Activated CD4-positive, alpha-beta memory T cell treated with anti-CD3 and anti-CD28 coated beads, Interleukin-2, amount 10 ng/mL, durations not matched to agents 7 days and 5 days (primary cell): ENCODE data around the gene MAP1LC3B2. TPM values are rescaled to one million over a fixed set of nuclear protein-coding genes. Genes with fewer than 3 reads are reported as not detected.

Experiments used
- CTCF ChIA-PET: fragments of 350-600 bp; sonication (Branson Sonifier 250); formaldehyde crosslinking; loops from one replicate; lab custom pipeline; 2021; ENCODE audit warnings: antibody characterized with exemption, inconsistent platforms; lab: Charles Lee
- POLR2A ChIA-PET: fragments of 350-600 bp; sonication (Branson Sonifier 250); formaldehyde crosslinking; loops from one replicate; lab custom pipeline; 2021; ENCODE audit warnings: antibody characterized with exemption; lab: Charles Lee
- DNase-seq: peaks from one replicate; pipeline ENCODE4 v3.0.0-alpha.2; 2020
- H3K27ac Mint-ChIP-seq: one replicate; pipeline ENCODE4 v1.8.0; 2021; ENCODE audit warnings: mild to moderate bottlenecking, mixed read lengths
- H3K27me3 Mint-ChIP-seq: one replicate; pipeline ENCODE4 v1.8.0; 2021; ENCODE audit warnings: mixed read lengths
- H3K36me3 Mint-ChIP-seq: one replicate; pipeline ENCODE4 v1.8.0; 2021; ENCODE audit warnings: low read depth, mixed read lengths
- H3K4me1 Mint-ChIP-seq: one replicate; pipeline ENCODE4 v1.8.0; 2021; ENCODE audit warnings: mixed read lengths
- H3K4me3 Mint-ChIP-seq: one replicate; pipeline ENCODE4 v1.8.0; 2021; ENCODE audit warnings: mild to moderate bottlenecking, mixed read lengths
- H3K9me3 Mint-ChIP-seq: one replicate; pipeline ENCODE4 v1.8.0; 2021; ENCODE audit warnings: mixed read lengths
- total RNA-seq, 2 experiments: library from RNA; stranded (reverse); gene quantifications; one replicate each; pipeline ENCODE4 v1.2.3, GENCODE V29; 2021

The MAP1LC3B2 gene
- total RNA-seq, 2 experiments from 2014 or later: 0.68 to 0.83 TPM

DNA sequence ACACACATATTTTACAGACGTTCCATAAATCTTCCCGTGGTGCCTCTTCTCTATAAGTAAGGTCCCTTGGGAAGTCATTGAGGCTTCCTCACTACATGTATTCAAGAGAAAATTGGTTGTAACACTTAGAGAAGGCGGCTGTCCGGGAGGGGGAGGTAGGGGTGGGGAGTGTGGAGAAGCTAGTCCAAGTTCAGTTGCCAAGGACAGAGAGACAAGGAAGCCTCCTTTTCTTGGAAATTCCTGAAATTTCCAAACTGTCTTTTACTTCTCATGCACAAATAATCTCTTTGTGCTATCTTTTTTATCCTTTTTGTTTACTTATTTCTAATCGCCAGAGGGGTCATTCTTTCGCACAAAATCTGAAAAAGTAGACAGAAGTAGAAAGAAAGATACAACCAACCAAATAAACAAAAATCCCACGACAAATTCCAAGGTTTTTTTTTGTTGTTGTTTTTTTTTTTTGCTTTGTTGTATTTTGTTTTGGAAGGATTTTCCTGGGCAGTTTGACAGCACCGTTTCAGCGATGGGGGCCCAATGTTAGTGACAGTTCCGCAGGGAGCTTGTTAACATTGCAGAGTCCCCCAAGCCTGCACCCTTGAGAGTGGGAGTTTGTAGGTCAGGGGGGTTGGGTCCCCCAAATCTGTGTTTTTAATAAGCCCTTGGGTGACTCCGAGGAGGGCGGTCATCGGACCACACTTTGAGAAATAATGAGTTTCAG is 45.2 kb downstream of the MAP1LC3B2 start:
- no peaks in the 10 kb centered on the region for H3K36me3 Mint-ChIP-seq
- ChIA-PET POLR2A (no interaction called here), CTCF (no interaction called here)
- peaks cover 7% of the 10 kb centered on the region for H3K27me3 Mint-ChIP-seq
- H3K4me1 Mint-ChIP-seq: peaks cover 10% of the 10 kb centered on the region
- no peak overlapping the region for H3K27ac Mint-ChIP-seq
- H3K9me3 Mint-ChIP-seq: no peaks in the 10 kb centered on the region
- no peak for DNase-seq
- no peak overlapping the region for H3K4me3 Mint-ChIP-seq

DNA sequence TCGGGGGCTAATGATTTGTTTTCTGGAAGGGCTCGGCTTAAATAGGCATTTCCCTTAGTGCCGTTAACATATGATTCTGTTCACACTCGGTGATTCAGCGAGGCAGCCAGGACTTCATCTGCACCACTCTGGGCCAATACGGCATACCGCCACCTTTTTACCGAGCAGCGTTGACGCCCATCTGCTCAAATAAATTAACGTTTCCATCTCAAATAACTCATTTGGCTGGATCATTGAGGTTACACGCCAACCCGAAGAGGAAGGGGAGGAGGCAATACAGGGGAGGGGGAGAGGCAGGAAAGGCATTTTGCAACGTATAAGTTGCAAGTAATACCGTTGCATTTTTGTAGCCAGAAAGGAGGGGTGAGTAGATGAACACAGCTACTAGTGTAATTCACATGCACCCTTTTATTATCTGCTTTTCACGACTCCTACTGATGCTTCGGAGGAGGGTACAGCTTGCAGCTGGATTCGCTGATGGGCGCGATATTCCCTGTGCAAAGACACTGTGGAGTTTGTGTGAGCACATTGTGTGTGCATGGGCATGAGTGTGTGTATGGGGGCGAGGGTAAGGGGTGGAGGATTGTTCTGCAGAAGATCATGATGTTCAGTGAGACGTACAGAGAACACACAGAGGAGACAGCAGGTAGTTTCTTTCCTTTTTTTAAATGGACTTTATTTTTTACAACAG is 45.9 kb downstream of the MAP1LC3B2 start:
- Mint-ChIP-seq H3K36me3 (no peaks in the 10 kb centered on the region), H3K9me3 (no peaks in the 10 kb centered on the region), H3K4me1 (peaks cover 10% of the 10 kb centered on the region), H3K27me3 (peaks cover 7% of the 10 kb centered on the region), H3K4me3 (no peak overlapping the region), H3K27ac (no peak overlapping the region)
- ChIA-PET CTCF (no interaction called here), POLR2A (no interaction called here)
- no peak for DNase-seq

DNA sequence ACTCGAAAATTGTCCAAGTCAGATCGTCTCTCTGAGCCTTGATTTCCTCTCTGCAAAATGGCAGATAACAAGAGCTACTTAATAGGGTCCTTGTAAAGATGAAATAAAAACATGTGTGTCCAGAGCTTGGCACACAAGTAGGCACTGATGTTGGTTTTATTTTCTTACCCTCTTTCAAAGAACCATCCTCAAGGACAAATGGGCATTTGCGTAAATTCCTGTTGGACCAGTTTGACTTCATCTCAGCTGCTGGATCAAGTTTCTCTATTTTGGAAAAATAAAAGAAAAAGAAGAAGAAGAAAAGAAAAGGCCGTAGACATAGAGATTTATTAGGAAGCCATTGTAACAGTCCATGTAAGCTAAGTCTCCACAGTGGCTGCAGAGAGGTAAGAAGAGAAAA is 47.2 kb downstream of the MAP1LC3B2 start:
- Mint-ChIP-seq H3K4me3 (no peak overlapping the region), H3K4me1 (peaks cover 16% of the 10 kb centered on the region), H3K27me3 (peaks cover 7% of the 10 kb centered on the region), H3K36me3 (no peaks in the 10 kb centered on the region), H3K27ac (no peak overlapping the region), H3K9me3 (no peaks in the 10 kb centered on the region)
- CTCF ChIA-PET: no interaction called here
- no peak for DNase-seq
- POLR2A ChIA-PET: no interaction called here

DNA sequence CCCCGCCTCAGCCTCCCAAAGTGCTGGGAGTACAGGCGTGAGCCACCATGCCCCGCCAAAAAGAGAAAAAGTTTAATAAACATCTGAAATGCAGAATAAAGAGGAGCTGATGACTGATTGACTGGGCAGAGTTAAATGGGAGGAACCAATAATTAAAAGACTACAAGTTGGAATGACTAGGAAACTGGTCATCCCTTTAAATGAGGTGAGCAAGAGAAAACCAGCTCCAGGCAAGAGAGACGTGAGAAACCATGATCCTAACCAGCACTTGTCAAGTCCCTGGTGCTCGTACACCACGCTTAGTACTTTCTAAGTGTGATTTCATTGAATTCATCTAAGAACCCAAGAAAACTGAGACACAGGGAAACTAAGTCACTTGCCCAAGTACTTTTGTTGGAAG is 47.9 kb downstream of the MAP1LC3B2 start:
- peaks cover 12% of the 10 kb centered on the region for H3K4me1 Mint-ChIP-seq
- no peak overlapping the region for H3K27ac Mint-ChIP-seq
- H3K36me3 Mint-ChIP-seq: no peaks in the 10 kb centered on the region
- H3K4me3 Mint-ChIP-seq: no peak overlapping the region
- peaks cover 7% of the 10 kb centered on the region for H3K27me3 Mint-ChIP-seq
- ChIA-PET CTCF (interaction anchor here (0.6 kb wide), 1 partner anchor 470 kb away, joined by 3 read pairs; no protein-coding TSS in a partner anchor), POLR2A (no interaction called here)
- H3K9me3 Mint-ChIP-seq: no peaks in the 10 kb centered on the region
- DNase-seq: no peak

DNA sequence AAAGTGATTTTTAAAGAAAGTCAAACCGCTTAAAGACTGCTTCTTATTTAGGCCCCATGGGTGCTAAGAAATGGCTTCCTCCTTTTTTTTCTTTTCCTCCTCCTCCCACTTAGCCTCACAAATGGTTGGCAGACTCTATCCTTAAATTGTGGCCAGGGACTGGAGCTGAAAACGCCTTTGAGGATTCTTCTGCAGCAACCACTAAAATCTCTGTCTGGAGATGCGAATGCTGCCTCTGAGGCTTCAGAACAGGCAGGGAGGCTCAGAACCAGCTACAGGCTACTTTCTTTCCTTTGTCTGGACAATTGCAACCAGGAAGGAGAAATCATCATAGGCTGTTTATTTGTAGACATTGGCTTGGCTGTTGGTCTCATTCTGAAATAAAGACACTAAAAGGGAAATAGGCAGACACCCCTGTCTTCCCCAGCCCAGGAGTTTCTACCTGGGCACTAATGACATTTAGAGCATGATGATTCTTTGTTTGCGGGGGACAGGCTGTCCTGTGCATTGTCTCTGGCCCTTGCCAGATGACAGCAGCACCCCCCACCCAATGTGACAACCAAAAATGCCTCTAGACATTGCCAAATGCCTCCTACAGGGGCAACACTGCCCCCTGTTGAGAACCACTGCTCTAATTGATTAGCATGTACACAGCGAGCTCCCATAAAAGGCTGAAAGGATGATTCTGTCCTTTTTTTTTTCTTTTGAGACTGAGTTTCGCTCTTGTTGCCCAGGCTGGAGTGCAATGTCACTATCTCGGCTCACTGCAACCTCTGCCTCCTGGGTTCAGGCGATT is 50.3 kb downstream of the MAP1LC3B2 start:
- Mint-ChIP-seq H3K27me3 (peaks cover 7% of the 10 kb centered on the region), H3K36me3 (no peaks in the 10 kb centered on the region), H3K4me3 (no peak overlapping the region), H3K27ac (no peak overlapping the region), H3K4me1 (peaks cover 9% of the 10 kb centered on the region), H3K9me3 (no peaks in the 10 kb centered on the region)
- peak; percentile 38 for DNase-seq
- CTCF ChIA-PET: interaction anchor here (0.7 to 2.3 kb wide), 4 partner anchors 8 to 612 kb away, joined by 3 to 9 read pairs (median 4); no protein-coding TSS in a partner anchor
- POLR2A ChIA-PET: no interaction called here

DNA sequence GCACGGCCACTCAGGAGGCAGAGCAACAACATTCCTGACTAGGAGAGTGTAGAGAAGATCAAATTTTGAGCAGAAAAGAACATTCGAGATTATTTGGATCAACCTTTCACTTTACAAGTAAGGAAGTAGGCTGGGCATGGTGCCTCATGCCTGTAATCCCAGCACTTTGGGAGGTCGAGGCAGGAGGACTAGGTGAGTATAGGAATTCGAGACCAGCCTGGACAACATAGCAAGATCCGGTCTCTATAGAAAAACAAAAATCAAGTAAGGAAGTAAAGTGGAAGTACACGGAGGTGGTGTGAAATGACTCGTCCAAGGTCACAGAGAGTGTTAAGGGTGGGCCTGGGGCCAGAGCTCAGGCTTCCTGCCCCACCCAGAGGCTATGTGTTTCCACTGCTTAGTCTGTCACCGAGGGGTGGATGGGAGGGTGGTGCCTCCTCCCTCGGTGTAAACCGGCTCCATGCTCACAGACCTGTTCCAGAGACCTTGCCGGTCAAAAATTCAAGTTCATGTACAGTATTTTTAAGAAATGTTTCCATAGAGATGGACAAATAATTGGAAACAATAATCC is 51.9 kb downstream of the MAP1LC3B2 start:
- POLR2A ChIA-PET: no interaction called here
- DNase-seq: peak; percentile 24
- Mint-ChIP-seq H3K4me1 (peaks cover 9% of the 10 kb centered on the region), H3K27ac (no peak overlapping the region), H3K9me3 (no peaks in the 10 kb centered on the region), H3K27me3 (peaks cover 2% of the 10 kb centered on the region), H3K4me3 (no peak overlapping the region), H3K36me3 (no peaks in the 10 kb centered on the region)
- CTCF ChIA-PET: interaction anchor here (0.7 to 2.3 kb wide), 4 partner anchors 11 to 505 kb away, joined by 3 to 9 read pairs (median 4); no protein-coding TSS in a partner anchor

DNA sequence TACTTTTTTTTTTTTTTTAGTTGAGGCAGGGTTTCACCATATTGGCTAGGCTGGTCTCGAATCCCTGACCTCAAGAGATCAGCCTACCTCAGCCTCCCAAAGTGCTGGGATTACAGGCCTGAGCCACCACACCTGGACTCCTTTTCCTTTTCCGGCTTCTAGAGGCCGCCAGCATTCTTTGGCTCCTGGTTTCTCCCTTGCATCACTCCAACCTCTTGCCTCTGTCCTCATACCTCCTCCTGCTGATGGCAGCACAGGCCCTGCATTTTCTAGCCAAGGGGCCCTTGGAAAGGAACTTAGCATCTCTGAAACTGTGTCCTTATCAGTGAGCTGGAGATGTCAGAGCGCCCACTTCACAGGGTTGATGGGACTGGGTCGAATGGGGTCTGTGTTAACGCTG is 53.3 kb downstream of the MAP1LC3B2 start:
- H3K27ac Mint-ChIP-seq: no peak overlapping the region
- H3K4me3 Mint-ChIP-seq: no peak overlapping the region
- H3K4me1 Mint-ChIP-seq: peaks cover 9% of the 10 kb centered on the region
- no peaks in the 10 kb centered on the region for H3K9me3 Mint-ChIP-seq
- CTCF ChIA-PET: interaction anchor here (1.1 kb wide), 1 partner anchor 13 kb away, joined by 3 read pairs; no protein-coding TSS in a partner anchor
- H3K36me3 Mint-ChIP-seq: no peaks in the 10 kb centered on the region
- POLR2A ChIA-PET: no interaction called here
- no peak for DNase-seq
- no peaks in the 10 kb centered on the region for H3K27me3 Mint-ChIP-seq

DNA sequence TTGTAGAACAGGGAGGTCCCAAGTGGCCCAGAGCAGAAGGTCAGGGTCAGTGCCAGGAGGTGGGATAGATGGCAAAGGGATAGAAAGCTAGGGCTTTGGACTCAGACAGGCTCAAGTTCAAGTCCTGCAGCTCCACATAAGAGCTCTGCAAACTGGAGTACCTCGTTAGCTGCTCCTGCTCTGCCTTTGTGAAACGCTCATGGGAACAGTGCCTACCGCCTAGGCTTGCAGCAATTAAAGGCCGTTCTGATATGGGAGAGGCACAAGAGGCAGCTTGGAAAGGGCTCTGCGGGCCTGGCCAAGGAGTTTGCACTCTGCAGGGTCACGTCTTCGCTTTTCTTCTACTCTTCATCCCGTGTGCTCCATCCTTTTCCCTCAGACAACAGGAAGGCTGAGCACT is 54.1 kb downstream of the MAP1LC3B2 start:
- H3K4me3 Mint-ChIP-seq: no peak overlapping the region
- ChIA-PET CTCF (interaction anchor here (0.5 to 1.0 kb wide), 2 partner anchors 11 to 28 kb away, joined by 3 to 7 read pairs; no protein-coding TSS in a partner anchor), POLR2A (interaction anchor here (1.2 kb wide), 1 partner anchor 11 kb away, joined by 3 read pairs; no protein-coding TSS in a partner anchor)
- H3K36me3 Mint-ChIP-seq: no peaks in the 10 kb centered on the region
- H3K27me3 Mint-ChIP-seq: no peaks in the 10 kb centered on the region
- no peak for DNase-seq
- H3K4me1 Mint-ChIP-seq: peaks cover 9% of the 10 kb centered on the region
- no peak overlapping the region for H3K27ac Mint-ChIP-seq
- no peaks in the 10 kb centered on the region for H3K9me3 Mint-ChIP-seq

DNA sequence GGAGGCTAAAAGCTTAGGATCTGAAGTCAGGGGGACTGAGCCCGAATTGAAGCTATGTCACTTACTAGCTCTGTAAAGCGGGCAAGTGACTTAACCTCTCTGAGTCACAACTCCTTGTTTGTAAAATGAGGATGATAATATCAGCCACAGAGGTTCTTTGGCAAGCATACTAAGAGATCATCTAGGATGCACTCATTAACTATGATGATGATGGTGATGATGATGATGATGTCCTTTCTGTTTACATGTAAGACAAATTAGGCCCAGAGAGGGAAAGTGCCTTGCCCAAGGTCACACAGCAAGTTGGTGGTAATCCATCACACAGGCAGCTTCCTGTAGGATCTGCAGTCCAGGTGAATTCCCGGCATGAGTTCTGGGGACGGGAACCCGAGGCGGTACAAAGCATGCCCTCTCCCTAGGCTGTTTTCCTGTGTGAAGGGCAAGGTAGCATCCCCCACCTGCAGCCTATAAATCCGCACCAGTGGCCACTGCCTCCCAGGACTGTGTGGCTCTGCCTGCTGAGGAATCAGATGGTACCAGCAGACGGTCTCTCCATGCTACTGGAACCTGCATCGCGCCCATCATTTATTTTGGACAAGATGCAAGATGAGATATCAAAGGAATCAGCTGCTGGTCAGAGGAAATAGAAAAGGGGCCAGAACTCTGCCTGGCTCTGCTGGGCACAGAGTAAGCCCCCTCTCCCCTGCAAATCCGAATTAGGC is 55.2 kb downstream of the MAP1LC3B2 start:
- CTCF ChIA-PET: interaction anchor here (1.0 kb wide), 1 partner anchor 12 kb away, joined by 3 read pairs; no protein-coding TSS in a partner anchor
- Mint-ChIP-seq H3K9me3 (no peaks in the 10 kb centered on the region), H3K4me1 (peaks cover 9% of the 10 kb centered on the region), H3K27me3 (peaks cover 5% of the 10 kb centered on the region), H3K36me3 (no peaks in the 10 kb centered on the region), H3K27ac (no peak overlapping the region), H3K4me3 (no peak overlapping the region)
- POLR2A ChIA-PET: interaction anchor here (1.2 kb wide), 1 partner anchor 13 kb away, joined by 3 read pairs; no protein-coding TSS in a partner anchor
- no peak for DNase-seq

DNA sequence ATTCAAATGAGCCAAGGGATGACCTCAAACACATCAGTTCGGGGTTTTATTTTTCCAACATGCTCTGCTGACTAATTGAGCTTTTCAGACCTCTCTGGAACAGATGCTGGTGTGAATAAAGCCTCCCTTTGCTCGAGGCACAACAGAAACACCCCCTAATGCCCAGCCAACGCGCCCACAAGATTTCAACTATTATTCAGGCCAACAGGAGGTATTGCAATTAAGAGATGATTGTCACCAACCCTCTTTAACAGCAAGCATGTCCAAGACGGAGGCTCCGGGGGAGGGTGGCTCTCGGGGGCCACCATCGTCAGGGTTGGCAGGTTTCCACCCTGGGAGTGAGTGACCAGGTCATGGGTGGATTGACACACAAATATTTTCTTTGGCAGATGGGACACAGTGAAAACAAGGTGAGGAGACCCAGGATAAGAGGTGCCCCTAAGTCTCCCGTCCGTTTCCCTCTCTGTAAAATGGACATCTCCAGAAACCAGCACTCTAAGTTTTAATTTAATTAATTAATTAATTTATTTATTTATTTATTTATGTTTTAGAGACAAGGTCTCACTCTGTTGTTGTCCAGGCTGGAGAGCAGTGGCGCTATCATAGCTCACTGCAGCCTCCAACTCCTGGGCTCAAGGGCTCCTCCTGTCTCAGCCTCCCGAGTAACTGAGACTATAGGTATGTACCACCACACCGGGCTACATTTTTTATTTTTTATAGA is 56.1 kb downstream of the MAP1LC3B2 start:
- Mint-ChIP-seq H3K27ac (no peak overlapping the region), H3K36me3 (no peaks in the 10 kb centered on the region), H3K4me1 (peaks cover 9% of the 10 kb centered on the region), H3K9me3 (no peaks in the 10 kb centered on the region), H3K27me3 (peaks cover 9% of the 10 kb centered on the region), H3K4me3 (no peak overlapping the region)
- CTCF ChIA-PET: no interaction called here
- no peak for DNase-seq
- POLR2A ChIA-PET: no interaction called here

DNA sequence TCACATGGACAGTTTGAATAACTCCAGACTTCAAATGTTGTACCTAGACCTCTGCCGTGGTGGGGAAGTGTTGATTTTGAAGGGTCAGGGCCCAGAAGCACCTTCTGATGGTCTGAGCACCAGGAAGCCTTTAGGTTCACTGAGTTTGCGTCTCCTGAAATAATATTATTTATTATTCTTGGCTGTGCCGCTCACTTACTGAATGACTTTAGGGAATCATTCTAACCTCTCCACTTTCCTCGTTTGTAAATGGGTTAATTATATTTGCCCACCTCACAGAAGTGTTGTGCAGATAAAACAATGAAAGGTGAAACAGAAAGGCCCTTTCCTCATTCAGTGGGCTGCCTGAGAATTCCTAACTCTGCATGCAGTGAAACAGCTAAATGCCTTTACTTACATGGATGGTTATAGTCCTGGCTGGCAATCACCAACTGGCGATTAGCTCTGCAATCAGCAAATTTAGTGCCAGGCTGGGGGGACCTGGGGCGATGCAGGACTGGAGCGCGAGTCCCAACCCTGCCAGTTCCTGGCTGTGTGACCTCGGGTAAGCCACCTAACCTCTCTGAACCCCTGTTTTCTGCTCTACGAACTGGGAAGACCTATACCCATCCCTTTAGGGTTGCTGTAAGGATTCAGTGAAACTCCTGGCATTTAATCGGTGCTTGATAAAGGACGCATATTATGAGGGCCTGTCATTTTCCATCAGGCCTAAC is 57.5 kb downstream of the MAP1LC3B2 start:
- ChIA-PET CTCF (no interaction called here), POLR2A (no interaction called here)
- H3K27ac Mint-ChIP-seq: no peak overlapping the region
- H3K4me3 Mint-ChIP-seq: no peak overlapping the region
- H3K27me3 Mint-ChIP-seq: peaks cover 11% of the 10 kb centered on the region
- H3K36me3 Mint-ChIP-seq: no peaks in the 10 kb centered on the region
- H3K9me3 Mint-ChIP-seq: no peaks in the 10 kb centered on the region
- DNase-seq: no peak
- no peaks in the 10 kb centered on the region for H3K4me1 Mint-ChIP-seq
